Activated gamma-delta T cell (primary cell): ENCODE results near the gene DTHD1.

Source experiments
- DNase-seq: peaks from one replicate; lab custom pipeline; 2025; lab: John Stamatoyannopoulos, UW

Gene DTHD1

DNA sequence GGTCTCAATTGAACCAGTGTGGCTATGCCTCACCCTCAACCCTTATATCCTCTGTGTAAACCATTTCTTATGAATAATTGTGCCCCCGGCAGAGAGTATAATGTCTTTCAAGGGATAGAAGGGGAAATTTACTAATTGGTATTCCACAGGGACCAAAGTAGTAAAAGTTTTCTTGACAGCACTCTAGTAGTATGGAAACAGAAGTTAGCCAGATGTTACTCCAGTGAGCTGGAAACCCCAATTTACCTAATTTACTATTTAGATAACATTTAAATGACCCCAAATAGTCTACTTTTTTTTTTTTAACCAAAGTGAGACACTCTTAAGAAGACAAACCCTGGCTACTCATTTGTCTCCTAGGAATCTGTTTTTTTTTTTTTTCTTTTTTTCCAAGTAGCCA, 32.3 kb downstream of the DTHD1 start:
- no peak for DNase-seq

DNA sequence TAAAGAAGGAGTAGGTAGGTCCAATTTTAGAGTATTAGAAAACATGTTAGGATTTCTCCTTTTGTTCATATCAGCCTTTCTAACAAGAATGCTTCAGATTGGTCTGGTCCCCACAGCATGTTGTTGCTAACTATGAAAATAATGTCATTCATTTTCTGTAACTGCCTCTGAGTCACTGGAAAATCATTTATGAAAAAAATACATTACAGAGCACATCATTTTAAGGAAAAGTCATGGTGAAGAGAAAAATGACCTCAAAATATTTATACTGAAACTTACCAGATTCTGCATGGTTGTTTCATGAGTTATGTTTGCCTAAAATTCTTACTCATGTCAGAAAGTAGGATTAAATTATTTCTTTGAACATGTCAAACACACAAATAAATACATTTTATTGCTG, 35.2 kb downstream of the DTHD1 start:
- no peak for DNase-seq

DNA sequence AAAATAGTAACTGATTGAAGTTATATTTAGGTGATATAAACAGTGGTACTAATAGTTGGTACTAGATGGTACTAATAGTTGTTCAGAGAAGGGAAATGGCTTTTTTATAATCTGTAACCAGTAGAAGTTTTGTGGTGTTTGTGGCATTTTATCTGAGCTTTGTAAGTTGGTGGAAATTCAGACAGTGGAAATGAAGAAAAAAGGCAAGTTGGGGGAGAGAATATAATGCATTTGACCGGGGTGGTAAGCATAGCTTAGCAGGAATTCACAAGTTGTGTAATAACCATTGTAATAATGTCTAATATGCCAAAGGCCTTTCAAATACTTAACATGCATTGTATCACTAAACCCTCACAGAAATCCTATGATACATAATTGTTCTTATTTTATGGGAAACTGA, 36.3 kb downstream of the DTHD1 start:
- DNase-seq: no peak

DNA sequence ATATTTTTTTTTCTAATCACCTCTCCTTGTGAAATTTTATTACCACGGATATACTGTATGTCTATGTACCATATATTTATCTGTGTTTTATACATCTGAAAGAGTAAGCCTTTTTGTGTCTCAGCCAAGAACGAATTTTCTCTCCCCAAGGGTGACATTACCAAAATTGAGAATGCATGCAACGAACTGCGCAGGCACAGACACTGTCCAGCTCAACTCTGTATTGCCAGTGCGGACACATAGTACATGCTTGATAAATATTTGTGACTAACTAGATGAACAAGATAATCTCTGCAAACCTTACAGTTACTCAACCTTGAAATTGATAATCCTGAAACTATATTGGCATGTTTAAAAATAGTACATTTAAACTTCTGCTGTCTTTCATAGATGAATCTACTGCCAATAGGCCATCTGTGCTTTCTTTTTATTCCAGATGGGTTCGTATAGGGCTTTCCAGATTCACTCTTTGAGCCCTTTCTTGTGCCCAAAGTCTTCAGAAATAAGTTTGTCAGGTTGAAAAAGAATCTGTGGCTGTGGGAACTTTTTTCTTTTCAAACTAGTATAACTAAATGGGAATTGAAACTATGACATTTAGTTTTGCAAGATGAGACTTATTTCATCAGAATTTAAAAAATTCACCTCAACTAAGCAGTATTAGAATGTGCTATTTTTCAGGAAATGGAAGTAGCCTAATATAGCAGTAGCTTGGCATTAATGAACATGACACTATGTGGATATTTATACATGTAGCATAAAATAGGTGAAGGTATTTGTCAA, 38.9 kb downstream of the DTHD1 start:
- DNase-seq: no peak

DNA sequence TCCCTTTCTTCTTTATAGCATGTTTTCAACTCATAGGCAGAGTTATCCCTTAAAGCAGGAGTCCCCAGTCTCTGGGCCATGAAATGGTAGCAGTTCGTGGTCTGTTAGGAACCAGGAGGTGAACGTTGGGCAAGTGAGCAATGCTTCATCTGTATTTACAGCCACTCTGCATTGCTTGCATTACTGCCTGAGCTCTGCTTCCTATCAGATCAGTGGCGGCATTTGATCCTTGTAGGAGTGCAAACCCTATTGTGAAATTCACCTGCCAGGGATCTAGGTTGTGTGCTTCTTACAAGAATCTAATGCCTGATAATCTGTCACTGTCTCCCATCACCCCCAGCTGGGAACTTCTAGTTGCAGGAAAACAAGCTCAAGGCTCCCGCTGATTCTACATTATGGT, 39.8 kb downstream of the DTHD1 start:
- DNase-seq: no peak

- no peak for DNase-seq
These were observed 41.5 kb downstream of the DTHD1 start for GRCh38 chr4:36322921-36323354.

GRCh38 chr4:36323816-36324419, 42.5 kb downstream of the DTHD1 start:
- no peak for DNase-seq

DNA sequence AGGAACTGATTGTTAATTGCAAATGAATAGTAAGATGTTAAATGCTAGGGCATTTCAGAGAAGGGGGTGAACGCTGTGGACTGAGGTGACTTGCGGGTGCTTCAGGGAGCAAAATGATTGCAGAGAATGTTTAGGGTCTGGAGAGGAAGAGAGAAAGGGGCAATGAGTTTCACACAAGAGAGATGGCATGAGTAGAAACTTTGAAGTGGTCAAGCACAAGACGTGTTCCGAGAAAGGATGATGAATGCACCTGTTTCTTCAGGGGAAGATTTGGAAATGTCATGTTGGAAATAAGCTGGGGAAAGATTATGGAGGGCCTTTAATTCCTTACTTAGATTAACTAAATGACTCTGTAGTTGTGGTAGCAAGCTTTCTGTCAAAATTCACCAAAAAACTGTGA, 43.4 kb downstream of the DTHD1 start:
- DNase-seq: no peak

DNA sequence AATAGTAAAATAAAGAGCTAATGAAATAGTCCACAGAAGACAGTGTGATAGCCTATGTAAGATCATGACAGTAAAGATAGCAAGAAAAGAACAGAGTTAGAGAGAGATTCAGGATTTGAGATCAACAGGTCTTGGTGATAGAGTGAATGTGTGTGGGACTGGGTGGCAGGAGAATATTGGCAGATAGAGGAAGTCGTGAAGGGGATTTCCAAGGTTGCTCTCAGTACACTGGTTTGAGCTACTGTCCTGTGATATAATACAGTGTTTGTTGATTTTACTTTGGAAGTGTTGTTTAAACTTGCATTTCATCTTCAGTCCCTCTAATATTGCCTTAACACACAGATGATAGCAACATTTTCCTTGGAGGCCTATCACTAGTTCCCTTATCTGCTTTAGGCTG, 44.1 kb downstream of the DTHD1 start:
- no peak for DNase-seq

- no peak for DNase-seq
These were observed 44.5 kb downstream of the DTHD1 start for GRCh38 chr4:36325926-36326325.

GRCh38 chr4:36326476-36327029, 45.1 kb downstream of the DTHD1 start:
- no peak for DNase-seq

GRCh38 chr4:36327400-36327799, 46.0 kb downstream of the DTHD1 start:
- DNase-seq: no peak

DNA sequence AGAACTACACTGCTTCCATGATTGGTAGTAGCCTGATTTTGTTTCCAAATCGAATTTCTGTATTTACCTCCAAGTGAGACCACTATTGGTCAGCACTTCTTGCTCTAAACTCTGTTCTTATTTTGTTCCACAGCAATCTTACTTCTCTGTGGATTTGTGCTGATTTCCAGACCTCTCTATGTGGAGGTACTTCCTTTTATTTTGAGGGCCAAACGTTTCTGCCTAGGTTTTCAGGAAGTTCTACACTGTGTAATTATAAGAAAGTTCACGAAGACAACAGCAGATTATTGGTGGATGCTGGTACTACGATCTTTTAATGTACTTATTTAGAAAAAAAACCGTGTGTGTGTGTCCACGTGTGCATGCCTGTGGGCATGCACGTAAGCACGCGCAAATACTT, 46.7 kb downstream of the DTHD1 start:
- DNase-seq: no peak

- DNase-seq: no peak
These were observed 47.8 kb downstream of the DTHD1 start for GRCh38 chr4:36329228-36329627.

- no peak for DNase-seq
These were observed 49.4 kb downstream of the DTHD1 start for GRCh38 chr4:36330796-36331195.

- DNase-seq: no peak
These were observed 50.8 kb downstream of the DTHD1 start for GRCh38 chr4:36332023-36332781.

- no peak for DNase-seq
These were observed 51.3 kb downstream of the DTHD1 start for GRCh38 chr4:36332782-36333131.

DNA sequence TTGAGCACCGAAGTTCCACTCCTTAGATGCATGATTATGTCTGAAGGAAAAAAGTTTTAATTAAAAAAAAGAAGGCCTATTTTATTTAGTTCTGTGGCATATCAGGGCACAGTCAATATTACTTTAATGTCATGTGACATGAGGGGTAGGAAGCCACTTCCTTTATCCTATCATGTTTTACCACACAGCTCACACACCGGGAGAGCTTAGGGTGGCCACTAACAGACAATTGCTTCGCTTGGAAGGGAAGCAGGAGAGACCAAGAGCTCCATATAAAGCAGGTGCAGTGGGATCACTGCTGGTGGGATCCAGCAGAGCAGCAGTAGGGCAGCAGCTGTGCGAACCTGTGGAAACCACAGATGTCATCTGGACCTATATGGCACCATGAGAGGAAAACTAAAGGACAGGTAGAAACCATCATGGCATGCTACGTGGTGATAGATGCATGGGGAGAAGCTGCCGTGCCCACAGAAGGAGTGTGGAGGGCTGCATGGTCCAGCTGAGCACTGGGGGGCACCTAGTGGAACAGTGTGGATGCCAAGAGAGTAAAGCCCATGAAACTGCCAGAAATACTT, 52.0 kb downstream of the DTHD1 start:
- no peak for DNase-seq

- DNase-seq: no peak
These were observed 56.3 kb downstream of the DTHD1 start for GRCh38 chr4:36337665-36338185.

DNA sequence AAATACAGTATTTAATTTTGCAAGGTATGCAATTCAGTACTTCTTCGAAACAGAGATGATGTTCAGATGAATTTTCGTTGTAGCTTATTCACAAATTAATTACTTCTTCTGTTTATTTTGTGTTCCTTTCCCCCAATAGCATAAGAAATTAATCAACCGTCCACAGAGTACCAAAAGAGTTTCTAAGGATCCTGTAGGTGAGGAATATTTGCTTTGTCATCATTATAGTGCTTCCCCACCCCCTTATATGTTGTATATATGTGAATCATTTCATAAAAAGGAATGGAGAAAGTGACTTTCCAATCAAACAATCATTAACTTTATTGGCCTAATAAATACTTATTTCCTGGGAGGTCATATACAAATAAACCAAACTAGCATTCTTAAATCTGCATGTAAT, 57.6 kb downstream of the DTHD1 start:
- DNase-seq: no peak

- DNase-seq: no peak
These were observed 60.5 kb downstream of the DTHD1 start for GRCh38 chr4:36341936-36342335.

DNA sequence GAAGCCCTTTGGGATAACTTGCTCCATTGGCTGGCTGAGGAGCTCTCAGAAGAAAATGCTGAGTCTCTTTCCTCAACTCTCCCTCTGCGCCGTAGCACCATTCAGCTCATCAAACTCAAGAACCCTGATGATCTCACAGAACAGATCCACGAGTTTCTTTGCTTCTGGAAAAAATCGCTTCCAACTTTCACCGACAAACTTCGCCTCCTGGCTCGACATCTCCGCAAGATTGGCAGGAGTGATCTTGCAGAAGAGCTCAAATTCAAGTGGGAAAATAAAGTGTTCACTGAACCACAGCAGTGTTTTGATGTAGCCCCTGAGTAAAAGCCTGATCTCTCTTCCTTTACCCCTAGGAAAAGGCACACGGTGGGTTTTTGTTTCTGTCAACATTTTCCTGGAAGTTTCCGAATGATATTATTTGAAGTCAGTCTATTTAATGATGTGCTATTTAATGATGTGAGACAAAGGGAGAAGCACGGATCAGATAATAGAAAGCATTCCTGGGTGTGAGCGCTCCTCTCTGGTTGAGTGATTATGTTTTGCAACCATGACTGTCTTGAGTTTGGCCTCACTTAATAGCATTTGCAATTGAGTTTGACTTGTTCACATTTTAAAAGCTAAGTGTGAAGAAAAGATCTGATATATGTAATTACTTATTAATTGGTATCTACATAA, 62.2 kb downstream of the DTHD1 start:
- no peak for DNase-seq
